Measurements from ENCODE around the gene MAGIX. TPM values are rescaled to one million over a fixed set of nuclear protein-coding genes. Genes with fewer than 3 reads are reported as not detected.

The MAGIX gene
- total and polyA plus RNA-seq, 2 of the 4 experiments (the other 2 are of a cell fraction): 0.72 to 1.1 TPM

DNA sequence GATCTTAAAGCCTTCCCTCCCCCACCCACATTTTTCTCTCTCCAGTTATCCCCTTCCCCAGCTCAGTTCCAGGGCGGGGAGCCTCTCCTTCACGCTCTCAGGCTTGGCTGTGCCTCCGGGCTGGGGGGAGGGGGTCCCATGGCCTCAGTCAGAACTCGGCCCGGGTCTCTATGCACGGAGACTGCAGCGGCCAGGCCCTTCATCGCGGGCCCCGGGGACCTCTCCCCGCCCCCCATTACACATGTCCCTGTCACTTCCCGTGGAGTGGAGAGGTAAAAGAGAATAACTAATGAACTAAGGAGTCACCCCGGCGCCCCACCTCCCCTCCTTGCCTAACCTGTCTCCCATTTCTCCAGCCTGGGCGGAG, 24.5 kb downstream of the MAGIX start:
- Histone ChIP-seq H3K9me1 (ENCODE audit: insufficient read depth, low read length) (peaks cover 3% of the 10 kb centered on the region; the same call in 1 of the 2 replicates), H3K9ac (ENCODE audit: low read depth, low read length) (no peak overlapping the region), H3K23ac (ENCODE audit: low read depth, low read length) (no peak overlapping the region), H2BK15ac (ENCODE audit: low read depth, low read length) (no peak overlapping the region), H4K8ac (ENCODE audit: low read depth in 2 of 2, low read length in 2 of 2) (no peak overlapping the region; a peak in 1 of 4 replicates), H3K18ac (ENCODE audit: low read depth, low read length) (no peak overlapping the region), H3K36me3 (ENCODE audit: control insufficient read depth, insufficient read depth, low read length) (peaks cover 2% of the 10 kb centered on the region; the same call in 1 of the 2 replicates), H2AK9ac (replicated peaks; ENCODE audit: low read depth, low read length, poor library complexity) (no peak overlapping the region), H2AK5ac (ENCODE audit: low read depth, low read length) (no peak overlapping the region), H3K4me2 (ENCODE audit: low read depth, low read length) (no peak overlapping the region), H3K4ac (ENCODE audit: low read depth, low read length) (no peak overlapping the region), H2AFZ (replicated peaks; ENCODE audit: low read length, poor library complexity) (no peak overlapping the region), H3K79me1 (ENCODE audit: low read depth in 1 of 2, low read length in 2 of 2) (peaks cover 5 to 22% of the 10 kb centered on the region in 2 experiments; a peak in 2 of 4 replicates), H2BK20ac (ENCODE audit: low read depth, low read length) (no peak overlapping the region), H3K14ac (replicated peaks; ENCODE audit: low read depth, low read length) (no peak overlapping the region), H2BK5ac (ENCODE audit: low read depth, low read length, poor library complexity, severe bottlenecking) (no peak overlapping the region), H3K9me3 (ENCODE audit: control insufficient read depth, insufficient read depth, low read length) (no peaks in the 10 kb centered on the region), H3K56ac (ENCODE audit: extremely low read depth, insufficient read depth, low read length) (no peak overlapping the region), H3K4me1 (ENCODE audit: control insufficient read depth, insufficient read depth, low read length) (peaks cover 3% of the 10 kb centered on the region), H3K27me3 (ENCODE audit: control insufficient read depth, insufficient read depth, low read length) (no peaks in the 10 kb centered on the region), H4K5ac (ENCODE audit: low read depth, low read length) (no peak overlapping the region), H3K4me3 (ENCODE audit: insufficient read depth, low read depth, low read length) (no peak overlapping the region), H4K91ac (ENCODE audit: insufficient read depth, low read depth, low read length) (no peak overlapping the region), H3K27ac (ENCODE audit: insufficient read depth, low read length) (no peak overlapping the region), H4K20me1 (ENCODE audit: insufficient read depth, low read length) (no peaks in the 10 kb centered on the region), H2BK120ac (ENCODE audit: low read depth, low read length) (no peak overlapping the region)
- ChIA-PET POLR2A (ENCODE audit: unreplicated experiment) (no interaction called here), CTCF (no interaction called here)
- DNase-seq (no peak), ATAC-seq (ENCODE audit: low read depth) (no peak)
- no CpG with 5 or more reads among the region's 15 CpGs for WGBS, 2 experiments (ENCODE audit: extremely low coverage in 2 of 2, insufficient read length in 1 of 2)
- dilution Hi-C loops (cut with HindIII; ENCODE audit: low sequenced_read_pairs, unreplicated experiment) (no loop called here), intact Hi-C loops (cut with micrococcal nuclease) (no loop called here), in situ Hi-C loops (cut with MboI; ENCODE audit: low sequenced_read_pairs) (no loop called here)
- TF ChIP-seq RCOR1 (IDR thresholded peaks at IDR 0.05; ENCODE audit: insufficient replicate concordance, low read length) (no peak), RFX5 (IDR thresholded peaks at IDR 0.05; ENCODE audit: low read depth, low read length) (no peak), FOS (IDR thresholded peaks at IDR 0.05; ENCODE audit: low read depth, low read length) (no peak), MXI1 (IDR thresholded peaks at IDR 0.05; ENCODE audit: borderline replicate concordance, low read depth, low read length) (no peak), SMC3 (IDR thresholded peaks at IDR 0.05; ENCODE audit: low read depth, low read length) (no peak), RAD21 (IDR thresholded peaks at IDR 0.05; ENCODE audit: low read length) (no peak), BHLHE40 (IDR thresholded peaks at IDR 0.05; ENCODE audit: low read depth, low read length) (no peak), MAZ (IDR thresholded peaks at IDR 0.05; ENCODE audit: borderline replicate concordance, low read depth, low read length) (no peak), NFE2L2 (IDR thresholded peaks at IDR 0.05; ENCODE audit: low read depth, low read length) (no peak), CEBPB (IDR thresholded peaks at IDR 0.05; ENCODE audit: low read depth, low read length) (no peak), CHD1 (IDR thresholded peaks at IDR 0.05; ENCODE audit: low read depth, low read length) (no peak), MAFK (IDR thresholded peaks at IDR 0.05; ENCODE audit: low read depth, low read length) (no peak), POLR2A (IDR thresholded peaks at IDR 0.05; ENCODE audit: low read depth, low read length) (no peak)
- TF ChIP-seq, protein P1, sequence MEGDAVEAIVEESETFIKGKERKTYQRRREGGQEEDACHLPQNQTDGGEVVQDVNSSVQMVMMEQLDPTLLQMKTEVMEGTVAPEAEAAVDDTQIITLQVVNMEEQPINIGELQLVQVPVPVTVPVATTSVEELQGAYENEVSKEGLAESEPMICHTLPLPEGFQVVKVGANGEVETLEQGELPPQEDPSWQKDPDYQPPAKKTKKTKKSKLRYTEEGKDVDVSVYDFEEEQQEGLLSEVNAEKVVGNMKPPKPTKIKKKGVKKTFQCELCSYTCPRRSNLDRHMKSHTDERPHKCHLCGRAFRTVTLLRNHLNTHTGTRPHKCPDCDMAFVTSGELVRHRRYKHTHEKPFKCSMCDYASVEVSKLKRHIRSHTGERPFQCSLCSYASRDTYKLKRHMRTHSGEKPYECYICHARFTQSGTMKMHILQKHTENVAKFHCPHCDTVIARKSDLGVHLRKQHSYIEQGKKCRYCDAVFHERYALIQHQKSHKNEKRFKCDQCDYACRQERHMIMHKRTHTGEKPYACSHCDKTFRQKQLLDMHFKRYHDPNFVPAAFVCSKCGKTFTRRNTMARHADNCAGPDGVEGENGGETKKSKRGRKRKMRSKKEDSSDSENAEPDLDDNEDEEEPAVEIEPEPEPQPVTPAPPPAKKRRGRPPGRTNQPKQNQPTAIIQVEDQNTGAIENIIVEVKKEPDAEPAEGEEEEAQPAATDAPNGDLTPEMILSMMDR (conservative IDR thresholded peaks at IDR 0.05; ENCODE audit: low read depth, low read length): no peak
- TF ChIP-seq, protein P2, sequence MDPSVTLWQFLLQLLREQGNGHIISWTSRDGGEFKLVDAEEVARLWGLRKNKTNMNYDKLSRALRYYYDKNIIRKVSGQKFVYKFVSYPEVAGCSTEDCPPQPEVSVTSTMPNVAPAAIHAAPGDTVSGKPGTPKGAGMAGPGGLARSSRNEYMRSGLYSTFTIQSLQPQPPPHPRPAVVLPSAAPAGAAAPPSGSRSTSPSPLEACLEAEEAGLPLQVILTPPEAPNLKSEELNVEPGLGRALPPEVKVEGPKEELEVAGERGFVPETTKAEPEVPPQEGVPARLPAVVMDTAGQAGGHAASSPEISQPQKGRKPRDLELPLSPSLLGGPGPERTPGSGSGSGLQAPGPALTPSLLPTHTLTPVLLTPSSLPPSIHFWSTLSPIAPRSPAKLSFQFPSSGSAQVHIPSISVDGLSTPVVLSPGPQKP (IDR thresholded peaks at IDR 0.05; ENCODE audit: borderline replicate concordance, low read depth, low read length): no peak
- no TSS peak for BruUV-seq (replicated peaks)
